K562 (cell line): ENCODE results near the gene CD274. TPM values are rescaled to one million over a fixed set of nuclear protein-coding genes. Genes with fewer than 3 reads are reported as not detected.

Experiments used
- ATAC-seq: fragments of 200-7000 bp; cut with Tn5 transposase; 3 replicates; pipeline ENCODE4 v1.9.1; 2020; ENCODE audit warnings: moderate library complexity
- BruUV-seq: library from RNA; stranded (reverse); fragments of 400-500 nt; replicated peaks from 2 replicates; lab custom pipeline; 2021; lab: Mats Ljungman, UMichigan
- CTCF ChIA-PET: fragments of 300-600 bp; formaldehyde crosslinking; extraction: SDS; loops from one replicate; lab custom pipeline; 2021; ENCODE audit warnings: low intra/inter-chr PET ratio; lab: Yijun Ruan, JAX
- POLR2A ChIA-PET: fragments of 300-600, 350-650 bp; sonication (Branson Sonifier 250); formaldehyde crosslinking; extraction: SDS; loops from one replicate; lab custom pipeline; 2021; ENCODE audit warnings: antibody characterized with exemption, inconsistent platforms; lab: Yijun Ruan, JAX
- DNase-seq, 4 experiments: peaks; one replicate each; pipeline versions ENCODE4 v3.0.0 to v3.0.0-alpha.2; 2011 to 2018; ENCODE audit warnings: low spot score in 3 of 4, mixed read lengths in 3 of 4; ENCODE audit errors: extremely low read depth in 1 of 4
- FAIRE-seq: peaks from 2 replicates; lab custom pipeline; 2011; peaks lifted over from hg19 to GRCh38; lab: Jason Lieb, UNC
- H2AFZ ChIP-seq: 2 replicates; pipeline ENCODE4 v1.6.0; 2011; ENCODE audit warnings: low read depth, low read length, control low read depth, inconsistent platforms
- H3K27ac ChIP-seq: fragments of 200-600 bp; 3 replicates; pipeline ENCODE4 v1.8.0; 2011; ENCODE audit warnings: low read depth, mild to moderate bottlenecking, control low read depth, inconsistent platforms, low read length, moderate library complexity, mixed read lengths; ENCODE audit errors: extremely low read depth
- H3K27me3 ChIP-seq, 2 experiments: fragments of 300-600 bp in 1 of 2; 2 replicates in 1 of 2; 3 replicates in 1 of 2; pipeline versions ENCODE4 v1.6.0 to v1.8.0; 2011; ENCODE audit warnings: inconsistent platforms in 2 of 2, low read length in 2 of 2, mild to moderate bottlenecking in 1 of 2, mixed read lengths in 1 of 2, moderate library complexity in 1 of 2; ENCODE audit not compliant: control insufficient read depth in 2 of 2, insufficient read depth in 2 of 2
- H3K36me3 ChIP-seq: fragments of 300-600 bp; 3 replicates; pipeline ENCODE4 v1.8.0; 2011; ENCODE audit warnings: mild to moderate bottlenecking, low read length, inconsistent platforms; ENCODE audit not compliant: control insufficient read depth, insufficient read depth
- H3K4me1 ChIP-seq, 2 experiments: fragments of 200-600 bp in 1 of 2; replicated peaks in 1 of 2; 2 replicates in 1 of 2; 3 replicates in 1 of 2; pipeline versions ENCODE4 v1.5.1 to v1.8.0; 2011; ENCODE audit warnings: inconsistent platforms in 2 of 2, low read length in 2 of 2, mild to moderate bottlenecking in 1 of 2, mixed read lengths in 1 of 2, moderate library complexity in 1 of 2; ENCODE audit not compliant: control insufficient read depth in 2 of 2, insufficient read depth in 2 of 2
- H3K4me2 ChIP-seq: 2 replicates; pipeline ENCODE4 v1.6.1; 2011; ENCODE audit warnings: low read length, control low read depth, inconsistent platforms, mixed read lengths; ENCODE audit not compliant: insufficient read depth
- H3K4me3 ChIP-seq: fragments of 200-600 bp; sonication (generic), shearing (Covaris generic); 2 replicates; pipeline ENCODE4 v1.5.1; 2016; ENCODE audit warnings: control low read depth, inconsistent platforms
- H3K79me2 ChIP-seq: fragments of 200-600 bp; 3 replicates; pipeline ENCODE4 v1.8.0; 2011; ENCODE audit warnings: low read length, inconsistent platforms; ENCODE audit not compliant: control insufficient read depth, insufficient read depth
- H3K9ac ChIP-seq, 2 experiments: 2 replicates each; pipeline versions ENCODE4 v1.6.0 to v1.6.1; 2011; ENCODE audit warnings: low read depth in 2 of 2, low read length in 2 of 2, control low read depth in 1 of 2, inconsistent platforms in 1 of 2, mild to moderate bottlenecking in 1 of 2, mixed read lengths in 1 of 2; ENCODE audit not compliant: insufficient read depth in 1 of 2
- H3K9me1 ChIP-seq: one replicate; pipeline ENCODE4 v1.6.0; 2011; ENCODE audit warnings: inconsistent platforms, mild to moderate bottlenecking, low read length, moderate library complexity; ENCODE audit not compliant: control insufficient read depth, insufficient read depth
- H3K9me3 ChIP-seq: replicated peaks from 2 replicates; pipeline ENCODE4 v1.5.1; 2011; ENCODE audit warnings: low read depth, low read length, inconsistent platforms; ENCODE audit not compliant: control insufficient read depth, insufficient read depth
- H4K20me1 ChIP-seq: replicated peaks from 2 replicates; pipeline ENCODE4 v1.6.1; 2011; ENCODE audit warnings: low read length, inconsistent platforms, mixed read lengths; ENCODE audit not compliant: control insufficient read depth, insufficient read depth
- ASH1L ChIP-seq: fragments of 450-650 bp; IDR thresholded peaks from 2 replicates; pipeline ENCODE4 v1.6.1; 2018; ENCODE audit warnings: borderline replicate concordance, mild to moderate bottlenecking, low read depth; ENCODE audit not compliant: partially characterized antibody
- ATF1 ChIP-seq, 2 experiments: fragments of 450-650 bp in 1 of 2; IDR thresholded peaks; 2 replicates each; pipeline ENCODE4 v1.6.1; 2016; ENCODE audit warnings: missing compliant biosample characterization in 1 of 2, missing genetic modification characterization in 1 of 2
- E2F5 ChIP-seq: sonication (generic); formaldehyde crosslinking; IDR thresholded peaks from 2 replicates; pipeline ENCODE4 v1.8.0; 2022; ENCODE audit warnings: mild to moderate bottlenecking, missing genetic modification reagents
- FIP1L1 ChIP-seq: fragments of 200-400 bp; formaldehyde crosslinking; IDR thresholded peaks from 2 replicates; pipeline ENCODE4 v1.6.1; 2018; ENCODE audit warnings: mild to moderate bottlenecking, low read depth, low read length; ENCODE audit not compliant: poor library complexity, severe bottlenecking
- FOXA1 ChIP-seq: fragments of 450-650 bp; IDR thresholded peaks from 2 replicates; pipeline ENCODE4 v1.6.1; 2016; ENCODE audit warnings: mild to moderate bottlenecking, borderline replicate concordance
- FOXJ3 ChIP-seq: sonication (generic); formaldehyde crosslinking; IDR thresholded peaks from 2 replicates; pipeline ENCODE4 v1.4.0; 2020; ENCODE audit warnings: mild to moderate bottlenecking, missing genetic modification reagents
- FUS ChIP-seq: fragments of 200-400 bp; formaldehyde crosslinking; optimal IDR thresholded peaks from 2 replicates; pipeline ENCODE3; 2017; ENCODE audit warnings: low read depth, low read length
- KLF10 ChIP-seq: fragments of 250-450 bp; sonication (Bioruptor Pico); IDR thresholded peaks from 2 replicates; pipeline ENCODE4 v1.6.1; 2021; ENCODE audit warnings: matching md5 sums
- NFE2 ChIP-seq: IDR thresholded peaks from 2 replicates; pipeline ENCODE4 v1.6.1; 2014; ENCODE audit warnings: antibody characterized with exemption, low read depth
- OTX1 ChIP-seq: fragments of 450-650 bp; formaldehyde crosslinking; IDR thresholded peaks from 2 replicates; pipeline ENCODE4 v1.4.0; 2022; ENCODE audit warnings: mild to moderate bottlenecking
- SMARCB1 ChIP-seq: IDR thresholded peaks from 2 replicates; pipeline ENCODE4 v1.6.1; 2011; ENCODE audit warnings: improper control_type of control experiment, low read depth; ENCODE audit not compliant: insufficient read length
- SMARCE1 ChIP-seq: fragments of 450-650 bp; IDR thresholded peaks from 2 replicates; pipeline ENCODE4 v1.7.1; 2016; ENCODE audit warnings: mild to moderate bottlenecking
- STAT5A ChIP-seq: IDR thresholded peaks from 2 replicates; pipeline ENCODE4 v1.6.1; 2012; ENCODE audit warnings: low read length, inconsistent platforms, borderline replicate concordance
- ZFP36 ChIP-seq: fragments of 150-350 bp; IDR thresholded peaks from 2 replicates; pipeline ENCODE4 v1.6.1; 2018; ENCODE audit warnings: low read length, low read depth; ENCODE audit not compliant: partially characterized antibody
- ZKSCAN8 ChIP-seq: fragments of 200-800 bp; sonication (Bioruptor generic); IDR thresholded peaks from 2 replicates; pipeline ENCODE4 v1.6.1; 2016; ENCODE audit warnings: missing genetic modification characterization, missing compliant biosample characterization
- ZNF212 ChIP-seq: fragments of 450-650 bp; formaldehyde crosslinking; IDR thresholded peaks from 2 replicates; pipeline ENCODE4 v1.4.0; 2020; ENCODE audit warnings: mild to moderate bottlenecking
- ZNF324 ChIP-seq: fragments of 250-450 bp; sonication (Bioruptor Pico); IDR thresholded peaks from 2 replicates; pipeline ENCODE4 v1.4.0; 2020; ENCODE audit warnings: mild to moderate bottlenecking
- ZNF586 ChIP-seq: fragments of 450-650 bp; formaldehyde crosslinking; conservative IDR thresholded peaks from 2 replicates; pipeline ENCODE4 v1.4.0; 2020; ENCODE audit warnings: mild to moderate bottlenecking, moderate library complexity
- ZNF707 ChIP-seq: fragments of 250-450 bp; sonication (Bioruptor Pico); conservative IDR thresholded peaks from 2 replicates; pipeline ENCODE4 v1.8.0; 2022; ENCODE audit warnings: inconsistent platforms, mild to moderate bottlenecking, moderate library complexity
- WGBS: fragments of 100-300 bp; shearing (Covaris generic); methylation state at CpG from one replicate; pipeline ENCODE4 v1.1.6; 2016; ENCODE audit warnings: low coverage, mixed read lengths; ENCODE audit not compliant: insufficient coverage; ENCODE audit errors: missing lambda C conversion rate; 5-methylcytosine and 5-hydroxymethylcytosine counted together
- in situ Hi-C: fragments of 300-500 bp; cut with MboI; formaldehyde crosslinking; loops from 4 replicates; pipeline ENCODE4 v1.15.0; 2018; ENCODE audit warnings: inconsistent platforms, mixed read lengths
- intact Hi-C: fragments of 100-400 bp; cut with micrococcal nuclease; formaldehyde crosslinking; loops from 2 replicates; pipeline ENCODE4 v1.14.2; 2022
- polyA plus RNA-seq, 8 experiments: library from polyadenylated mRNA; depleted of rRNA in 4 of 8; stranded (reverse) in 5 of 8; unstranded in 3 of 8; fragments of >200 nt; fragmentation: Nextera tagmentation in 2 of 8; fragmentation: Illumina TruSeq in 1 of 8; extraction: Ambion mirVana in 2 of 8; extraction: Trizol in 1 of 8; gene quantifications; 2 replicates each; pipeline versions ENCODE4 v1.2.1 to v1.2.3, GENCODE V29; 2011 to 2014; ENCODE audit warnings: inconsistent platforms in 1 of 8, missing spikeins in 1 of 8
- total RNA-seq, 7 experiments: library from RNA; depleted of rRNA in 6 of 7; stranded (reverse); fragments of >200 nt in 6 of 7; fragmentation: Illumina TruSeq in 2 of 7; extraction: Trizol in 2 of 7; gene quantifications; 2 replicates each; pipeline versions ENCODE4 v1.2.1 to v1.2.3, GENCODE V29; 2011 to 2021; ENCODE audit warnings: low replicate concordance in 1 of 7

Gene CD274
- total and polyA plus RNA-seq, 9 of the 15 experiments (the other 6 are each of a cell fraction or from before 2014, with no cell fraction given): 0.07 to 0.51 (median 0.30) TPM; not detected in 1

GRCh38 chr9:5408596-5408995 lies 41.7 kb upstream of the CD274 start:
- Histone ChIP-seq H3K79me2 (no peaks in the 10 kb centered on the region), H3K4me3 (no peak overlapping the region), H3K36me3 (no peaks in the 10 kb centered on the region), H3K9me3 (no peaks in the 10 kb centered on the region; the same call in 1 of the 2 replicates), H3K27me3 (no peaks in the 10 kb centered on the region), H3K4me1 (no peaks in the 10 kb centered on the region), H2AFZ (no peak overlapping the region), H3K9ac (no peak overlapping the region), H4K20me1 (no peaks in the 10 kb centered on the region), H3K27ac (no peak overlapping the region), H3K9me1 (no peaks in the 10 kb centered on the region), H3K4me2 (no peak overlapping the region)
- FAIRE-seq (no peak), ATAC-seq (no peak), DNase-seq (no peak)
- BruUV-seq: no TSS peak
- 0% methylated on average over 1 of the region's 1 CpG for WGBS
- in situ Hi-C loops: no loop called here
- intact Hi-C loops: no loop called here
- ChIA-PET CTCF (no interaction called here), POLR2A (no interaction called here)
- TF ChIP-seq NFE2 (no peak), ZFP36 (peak; percentile 79)

GRCh38 chr9:5416953-5417352 lies 33.4 kb upstream of the CD274 start:
- intact Hi-C loops: no loop called here
- no peak for FAIRE-seq
- TF ChIP-seq STAT5A (no peak), FIP1L1 (no peak), FOXJ3 (CRISPR knock-in tag) (no peak), SMARCB1 (no peak), ZNF212 (no peak), ZNF707 (CRISPR knock-in tag) (no peak), OTX1 (no peak), ZKSCAN8 (CRISPR knock-in tag) (no peak), ATF1 (CRISPR knock-in tag; IDR thresholded peaks at IDR 0.05) (no peak), ATF1 (tag; IDR thresholded peaks at IDR 0.05) (no peak), SMARCE1 (no peak), FOXA1 (no peak), ZNF586 (CRISPR knock-in tag) (no peak), E2F5 (CRISPR knock-in tag) (no peak), FUS (no peak), ASH1L (no peak), KLF10 (no peak), ZNF324 (CRISPR knock-in tag) (no peak)

More at GRCh38 chr9:5416953-5417352, 33.4 kb upstream of the CD274 start:
- Histone ChIP-seq H2AFZ (no peak overlapping the region), H3K27ac (no peak overlapping the region), H3K9ac (no peak overlapping the region), H3K79me2 (no peaks in the 10 kb centered on the region), H3K9me1 (no peaks in the 10 kb centered on the region), H4K20me1 (no peaks in the 10 kb centered on the region), H3K9me3 (no peaks in the 10 kb centered on the region), H3K36me3 (no peaks in the 10 kb centered on the region), H3K27me3 (peaks cover 0 to 10% of the 10 kb centered on the region in 2 experiments; a peak in 3 of 5 replicates), H3K4me2 (no peak overlapping the region), H3K4me1 (peaks cover 0 to 5% of the 10 kb centered on the region in 2 experiments; a peak in 1 of 5 replicates), H3K4me3 (no peak overlapping the region)
- in situ Hi-C loops: no loop called here
- DNase-seq: no peak
- whole genome bisulfite sequencing: 18% methylated on average over 3 of the region's 3 CpGs
- POLR2A ChIA-PET: no interaction called here
- ATAC-seq: no peak
- CTCF ChIA-PET: no interaction called here
- no TSS peak for BruUV-seq
